Activated CD8-positive, alpha-beta T cell treated with anti-CD3 and anti-CD28 coated beads for 36 hours (primary cell): Measurements from ENCODE around the gene DKC1. TPM values are rescaled to one million over a fixed set of nuclear protein-coding genes. Genes with fewer than 3 reads are reported as not detected.

ENCODE experiments used
- ATAC-seq: fragments of 200-7000 bp; cut with Tn5 transposase; one replicate; pipeline ENCODE4 v1.10.0; 2021; ENCODE audit warnings: mild to moderate bottlenecking, moderate library complexity
- CTCF ChIA-PET: fragments of 350-600 bp; sonication (Branson Sonifier 250); formaldehyde crosslinking; loops from one replicate; lab custom pipeline; 2021; ENCODE audit warnings: antibody characterized with exemption; lab: Charles Lee
- POLR2A ChIA-PET: fragments of 350-600 bp; sonication (Branson Sonifier 250); formaldehyde crosslinking; loops from one replicate; lab custom pipeline; 2021; ENCODE audit warnings: antibody characterized with exemption; lab: Charles Lee
- DNase-seq: peaks from one replicate; pipeline ENCODE4 v3.0.0-alpha.2; 2020
- H3K27ac Mint-ChIP-seq: one replicate; pipeline ENCODE4 v1.8.0; 2021; ENCODE audit warnings: mild to moderate bottlenecking, mixed read lengths
- H3K27me3 Mint-ChIP-seq: one replicate; pipeline ENCODE4 v1.8.0; 2021; ENCODE audit warnings: mixed read lengths
- H3K36me3 Mint-ChIP-seq: one replicate; pipeline ENCODE4 v1.8.0; 2021; ENCODE audit warnings: low read depth, mixed read lengths
- H3K4me1 Mint-ChIP-seq: one replicate; pipeline ENCODE4 v1.8.0; 2021; ENCODE audit warnings: low read depth, mixed read lengths
- H3K4me3 Mint-ChIP-seq: one replicate; pipeline ENCODE4 v1.8.0; 2021; ENCODE audit warnings: mild to moderate bottlenecking, moderate library complexity, mixed read lengths
- H3K9me3 Mint-ChIP-seq: one replicate; pipeline ENCODE4 v1.8.0; 2021; ENCODE audit warnings: mixed read lengths
- intact Hi-C: fragments of 100-400 bp; cut with micrococcal nuclease; formaldehyde crosslinking; loops from one replicate; pipeline ENCODE4 v1.10.0; 2022
- total RNA-seq, 2 experiments: library from RNA; stranded (reverse); gene quantifications; one replicate each; pipeline ENCODE4 v1.2.3, GENCODE V29; 2021
- TF ChIP-seq, protein P1 (sequence below): fragments of 200-600 bp; IDR thresholded peaks from one replicate; pipeline ENCODE4 v1.8.0; 2022; ENCODE audit warnings: antibody characterized with exemption, mild to moderate bottlenecking

The DKC1 gene
- total RNA-seq, 2 experiments from 2014 or later: 132 to 138 TPM

DNA sequence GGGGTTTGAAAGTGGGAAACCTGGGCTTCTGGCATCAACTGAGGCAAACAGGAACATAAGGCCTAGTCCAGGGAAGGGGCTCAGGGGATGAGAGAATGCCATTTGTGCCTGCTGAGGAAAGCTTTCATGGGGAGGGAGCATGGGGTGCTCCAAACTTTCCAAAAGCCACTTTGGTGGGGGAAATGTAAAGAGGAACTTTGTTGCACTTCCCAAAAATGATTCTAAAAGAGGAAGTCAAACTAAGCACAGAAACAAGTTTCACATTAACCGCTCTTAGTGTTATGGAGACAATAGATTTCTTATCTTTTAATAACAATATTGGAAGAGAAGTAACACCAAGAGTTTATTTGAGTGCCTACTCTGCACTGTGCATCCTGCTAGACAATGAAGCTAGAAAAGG, 44.0 kb upstream of the DKC1 start:
- DNase-seq (no peak), ATAC-seq (no peak)
- TF ChIP-seq, protein P1, sequence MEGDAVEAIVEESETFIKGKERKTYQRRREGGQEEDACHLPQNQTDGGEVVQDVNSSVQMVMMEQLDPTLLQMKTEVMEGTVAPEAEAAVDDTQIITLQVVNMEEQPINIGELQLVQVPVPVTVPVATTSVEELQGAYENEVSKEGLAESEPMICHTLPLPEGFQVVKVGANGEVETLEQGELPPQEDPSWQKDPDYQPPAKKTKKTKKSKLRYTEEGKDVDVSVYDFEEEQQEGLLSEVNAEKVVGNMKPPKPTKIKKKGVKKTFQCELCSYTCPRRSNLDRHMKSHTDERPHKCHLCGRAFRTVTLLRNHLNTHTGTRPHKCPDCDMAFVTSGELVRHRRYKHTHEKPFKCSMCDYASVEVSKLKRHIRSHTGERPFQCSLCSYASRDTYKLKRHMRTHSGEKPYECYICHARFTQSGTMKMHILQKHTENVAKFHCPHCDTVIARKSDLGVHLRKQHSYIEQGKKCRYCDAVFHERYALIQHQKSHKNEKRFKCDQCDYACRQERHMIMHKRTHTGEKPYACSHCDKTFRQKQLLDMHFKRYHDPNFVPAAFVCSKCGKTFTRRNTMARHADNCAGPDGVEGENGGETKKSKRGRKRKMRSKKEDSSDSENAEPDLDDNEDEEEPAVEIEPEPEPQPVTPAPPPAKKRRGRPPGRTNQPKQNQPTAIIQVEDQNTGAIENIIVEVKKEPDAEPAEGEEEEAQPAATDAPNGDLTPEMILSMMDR: no peak
- ChIA-PET CTCF (interaction anchor here (0.8 to 5.0 kb wide), 7 partner anchors 12 to 42 kb away, joined by 3 to 70 read pairs (median 6); partner anchors contain the start of gene GAB3), POLR2A (interaction anchor here (1.5 to 4.5 kb wide), 2 partner anchors 10 to 14 kb away, joined by 3 to 31 read pairs; no protein-coding TSS in a partner anchor)
- H3K27ac Mint-ChIP-seq: peak overlapping the region; percentile 86
- peaks cover 46% of the 10 kb centered on the region for H3K4me1 Mint-ChIP-seq
- H3K9me3 Mint-ChIP-seq: peaks cover 3% of the 10 kb centered on the region
- no peaks in the 10 kb centered on the region for H3K27me3 Mint-ChIP-seq
- intact Hi-C loops: no loop called here
- H3K4me3 Mint-ChIP-seq: no peak overlapping the region
- peaks cover 4% of the 10 kb centered on the region for H3K36me3 Mint-ChIP-seq

DNA sequence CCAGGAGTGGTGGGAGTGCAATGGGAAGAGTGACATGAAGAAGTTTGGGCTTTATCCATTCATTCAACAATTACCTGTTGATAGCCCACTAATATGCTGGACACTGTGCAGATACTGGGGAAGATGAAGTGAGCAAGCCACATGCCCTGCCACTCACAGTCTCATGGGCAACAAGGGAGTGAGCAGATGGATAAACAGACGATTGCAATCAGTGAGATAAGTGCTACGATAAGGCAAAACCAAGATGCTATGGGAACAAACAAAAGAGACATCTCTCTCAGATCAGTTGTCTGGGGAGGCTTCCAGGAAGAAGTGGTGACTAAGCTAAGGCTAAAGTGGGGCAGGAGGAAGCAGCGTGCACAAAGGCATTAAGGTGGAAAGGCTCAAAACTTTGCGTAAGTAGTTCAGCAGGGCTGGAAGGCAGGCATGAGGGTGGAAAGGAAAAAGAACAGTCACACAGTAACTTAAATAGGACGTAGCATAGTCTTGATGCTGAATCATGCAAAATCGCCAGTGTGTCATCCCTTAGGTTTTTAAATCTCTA, 43.5 kb upstream of the DKC1 start:
- peaks cover 3% of the 10 kb centered on the region for H3K9me3 Mint-ChIP-seq
- DNase-seq (peak; percentile 59), ATAC-seq (peak; percentile 86)
- peak overlapping the region; percentile 11 for H3K4me3 Mint-ChIP-seq
- POLR2A ChIA-PET: interaction anchor here (1.5 to 4.5 kb wide), 2 partner anchors 10 to 14 kb away, joined by 3 to 31 read pairs; no protein-coding TSS in a partner anchor
- peaks cover 4% of the 10 kb centered on the region for H3K36me3 Mint-ChIP-seq
- peak overlapping the region; percentile 86 for H3K27ac Mint-ChIP-seq
- intact Hi-C loops: no loop called here
- peaks cover 49% of the 10 kb centered on the region for H3K4me1 Mint-ChIP-seq
- TF ChIP-seq, protein P1: no peak
- no peaks in the 10 kb centered on the region for H3K27me3 Mint-ChIP-seq
- CTCF ChIA-PET: interaction anchor here (1.0 to 5.0 kb wide), 4 partner anchors 11 to 42 kb away, joined by 3 to 70 read pairs (median 20); partner anchors contain the start of gene GAB3

DNA sequence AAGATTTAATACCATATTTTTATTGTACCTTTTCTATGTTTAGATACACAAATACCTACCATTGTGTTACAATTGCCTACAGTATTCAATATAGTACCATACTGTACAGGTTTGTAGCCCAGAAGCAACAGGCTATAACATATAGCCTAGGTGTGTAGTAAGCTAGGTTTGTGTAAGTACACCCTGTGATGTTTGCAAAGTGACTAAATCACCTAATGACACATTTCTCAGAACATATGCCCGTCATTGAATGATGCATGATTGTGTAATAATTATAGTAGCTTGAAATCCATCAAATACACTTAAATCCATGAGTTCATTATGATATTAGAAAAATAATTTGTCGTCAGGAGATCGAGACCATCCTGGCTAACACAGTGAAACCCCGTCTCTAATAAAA, 42.6 kb upstream of the DKC1 start:
- TF ChIP-seq, protein P1: no peak
- no peak for ATAC-seq
- Mint-ChIP-seq H3K4me1 (peaks cover 53% of the 10 kb centered on the region), H3K4me3 (no peak overlapping the region), H3K27ac (no peak overlapping the region), H3K36me3 (peaks cover 4% of the 10 kb centered on the region), H3K9me3 (peaks cover 3% of the 10 kb centered on the region), H3K27me3 (no peaks in the 10 kb centered on the region)
- ChIA-PET POLR2A (interaction anchor here (4.5 kb wide), 1 partner anchor 13 kb away, joined by 31 read pairs; no protein-coding TSS in a partner anchor), CTCF (interaction anchor here (4.9 to 5.0 kb wide), 2 partner anchors 10 to 29 kb away, joined by 35 to 70 read pairs; partner anchors contain the start of gene GAB3)
- intact Hi-C loops: no loop called here
- no peak for DNase-seq

DNA sequence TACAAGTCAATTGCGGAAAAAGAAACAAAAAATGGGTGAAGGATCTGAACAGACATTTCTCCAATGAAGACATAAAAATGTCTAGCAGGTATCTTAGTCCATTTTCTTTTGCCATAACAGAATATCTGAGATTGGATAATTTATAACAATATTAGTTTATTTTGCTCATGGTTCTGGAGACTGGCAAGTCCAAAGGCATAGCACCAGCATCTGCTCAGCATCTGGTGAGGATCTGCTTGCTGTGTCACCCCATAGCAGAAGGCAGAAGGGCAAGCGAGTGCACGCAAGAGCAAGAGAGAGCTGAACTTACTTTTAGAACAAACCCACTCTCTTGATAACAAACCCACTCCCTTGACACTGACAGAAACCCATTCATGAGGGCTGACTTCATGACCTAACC, 41.5 kb upstream of the DKC1 start:
- ATAC-seq (no peak), DNase-seq (no peak)
- Mint-ChIP-seq H3K27me3 (no peaks in the 10 kb centered on the region), H3K4me1 (peaks cover 62% of the 10 kb centered on the region), H3K36me3 (peaks cover 4% of the 10 kb centered on the region), H3K9me3 (peaks cover 3% of the 10 kb centered on the region), H3K27ac (no peak overlapping the region), H3K4me3 (no peak overlapping the region)
- TF ChIP-seq, protein P1: no peak
- POLR2A ChIA-PET: no interaction called here
- intact Hi-C loops: no loop called here
- CTCF ChIA-PET: no interaction called here
